Melanocyte of skin (primary cell): ENCODE measurements around the gene NRM. TPM values are rescaled to one million over a fixed set of nuclear protein-coding genes. Genes with fewer than 3 reads are reported as not detected.

Experiments used
- small RNA-seq, 2 donors: library from RNA; depleted of rRNA; stranded (forward); fragments of <200 nt; gene quantifications; one replicate each; pipeline ENCODE3, GENCODE V24; 2012
- total RNA-seq, 2 donors: library from RNA; depleted of rRNA; stranded (reverse); fragments of >200 nt; gene quantifications; 2 replicates each; pipeline ENCODE4 v1.2.3, GENCODE V29; 2012

NRM gene, protein sequence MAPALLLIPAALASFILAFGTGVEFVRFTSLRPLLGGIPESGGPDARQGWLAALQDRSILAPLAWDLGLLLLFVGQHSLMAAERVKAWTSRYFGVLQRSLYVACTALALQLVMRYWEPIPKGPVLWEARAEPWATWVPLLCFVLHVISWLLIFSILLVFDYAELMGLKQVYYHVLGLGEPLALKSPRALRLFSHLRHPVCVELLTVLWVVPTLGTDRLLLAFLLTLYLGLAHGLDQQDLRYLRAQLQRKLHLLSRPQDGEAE
- total RNA-seq = 1 to 10 TPM; 4.5 to 10.0 TPM

DNA sequence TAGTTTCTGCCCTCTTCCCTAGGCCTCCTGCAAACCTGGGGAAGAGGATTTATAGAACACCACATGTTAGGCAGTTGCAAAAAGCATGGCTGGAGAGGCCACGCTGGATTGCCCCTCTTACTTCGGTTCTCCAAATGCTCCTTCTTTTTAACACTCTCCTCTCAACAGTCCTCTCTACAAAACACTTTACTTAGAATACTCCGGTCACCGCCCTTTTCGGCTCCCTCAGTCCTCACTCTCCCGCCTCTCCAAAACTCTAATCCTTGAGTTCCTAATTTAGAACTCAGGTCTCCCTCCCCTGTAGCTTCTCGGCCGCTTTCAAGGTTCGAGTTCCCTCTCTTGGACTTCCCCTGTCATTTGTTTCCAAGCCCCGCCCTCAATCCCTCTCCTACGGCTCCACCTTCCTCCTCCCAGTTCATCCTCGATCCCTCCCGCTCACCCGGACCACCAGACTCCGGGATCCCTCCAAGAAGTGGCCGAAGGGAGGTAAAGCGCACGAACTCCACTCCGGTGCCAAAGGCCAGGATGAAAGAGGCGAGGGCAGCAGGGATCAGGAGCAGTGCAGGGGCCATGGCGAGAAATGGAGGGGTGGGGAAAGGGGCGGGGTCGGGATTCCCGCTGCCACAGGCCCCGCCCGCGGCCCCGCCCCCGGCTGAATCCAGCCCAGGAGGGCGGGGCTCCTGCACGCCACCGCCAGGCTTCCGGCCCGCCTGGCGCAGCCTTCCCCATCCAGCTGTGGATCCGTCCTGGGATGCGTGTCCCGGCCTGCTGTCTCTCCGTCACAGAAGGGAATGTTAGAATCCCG is at the start of gene NRM:
Gene NRM, minus strand, starts transcription at position 582 of the 805 bp plus-strand sequence. Its CDS starts 10 bp downstream, at position 572.

DNA sequence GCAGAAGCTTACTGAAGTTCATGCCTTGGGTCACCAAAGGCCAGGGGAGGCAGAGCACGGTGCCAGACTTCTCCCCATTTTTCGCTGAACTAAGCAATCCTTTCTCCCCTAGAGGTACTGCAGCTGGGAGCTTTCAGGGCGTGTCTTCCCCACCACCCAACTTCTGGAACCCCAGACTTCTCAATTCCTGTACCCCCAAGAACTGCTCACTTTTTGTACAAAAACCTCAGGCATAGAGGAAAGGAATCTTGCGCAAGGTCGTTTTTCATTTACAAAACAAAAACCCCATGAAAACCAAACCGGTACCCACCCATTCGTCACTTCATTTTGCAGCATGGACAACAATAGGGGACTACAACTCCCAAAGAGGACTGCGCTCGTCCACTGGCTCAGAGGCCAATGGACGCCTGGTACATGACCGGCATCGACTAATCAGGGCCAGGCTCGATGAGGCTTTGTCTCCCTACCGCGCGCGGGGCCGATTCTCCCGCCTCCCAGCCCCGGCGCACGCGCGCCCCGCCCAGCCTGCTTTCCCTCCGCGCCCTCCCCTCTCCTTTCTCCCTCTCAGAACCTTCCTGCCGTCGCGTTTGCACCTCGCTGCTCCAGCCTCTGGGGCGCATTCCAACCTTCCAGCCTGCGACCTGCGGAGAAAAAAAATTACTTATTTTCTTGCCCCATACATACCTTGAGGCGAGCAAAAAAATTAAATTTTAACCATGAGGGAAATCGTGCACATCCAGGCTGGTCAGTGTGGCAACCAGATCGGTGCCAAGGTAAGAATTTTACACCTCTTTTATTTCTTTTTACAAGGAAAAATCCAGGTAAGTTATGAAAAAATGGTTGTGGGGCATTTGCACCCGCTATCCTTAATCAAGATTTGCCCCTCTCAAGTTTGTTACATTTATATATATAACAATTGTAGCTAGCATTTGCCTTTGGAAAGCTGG is 29.3 kb upstream of the NRM start, which contains the start of gene TUBB:
Gene TUBB, plus strand, starts transcription at position 562 of the 947 bp plus-strand sequence. Its CDS starts 155 bp downstream, at position 717.

DNA sequence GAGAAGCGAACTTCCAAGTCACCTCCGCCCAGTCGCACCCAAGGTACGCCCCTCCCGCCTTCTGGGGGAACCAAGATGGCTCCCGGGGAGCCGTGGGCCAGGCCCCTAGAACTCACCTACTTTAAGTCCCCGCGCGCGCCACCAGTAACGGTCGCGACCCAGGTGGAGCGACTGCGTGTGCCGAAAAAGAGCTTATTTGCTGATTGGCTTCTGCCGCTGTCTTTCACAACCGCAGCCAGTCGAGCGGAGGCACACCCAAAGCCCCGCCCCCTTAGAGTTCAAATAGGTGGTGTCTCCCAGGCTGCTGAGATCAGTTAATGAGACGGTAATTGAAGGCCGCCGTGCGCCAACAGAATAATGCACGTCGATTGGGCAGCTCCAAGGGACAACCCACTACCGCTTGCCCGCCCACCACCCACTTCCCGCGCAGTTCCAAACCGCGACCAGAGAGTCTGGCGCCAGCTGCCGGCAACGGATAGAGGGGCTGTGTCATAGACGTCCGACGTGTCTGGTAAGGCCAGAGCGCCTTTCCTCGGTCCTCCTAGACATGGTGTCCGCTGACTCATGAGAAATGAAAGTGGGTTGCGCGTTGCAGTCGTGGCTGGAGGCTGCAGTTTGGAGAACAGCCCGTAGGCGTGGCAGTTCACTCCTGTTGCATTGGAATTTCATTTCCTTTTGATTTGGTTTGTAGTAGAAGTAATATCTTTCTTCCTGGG is 26.5 kb upstream of the NRM start, which contains the start of gene MDC1:
Gene MDC1, minus strand, starts transcription at position 153 of the 716 bp plus-strand sequence. CDS start 2,106 bp downstream, outside the sequence.

DNA sequence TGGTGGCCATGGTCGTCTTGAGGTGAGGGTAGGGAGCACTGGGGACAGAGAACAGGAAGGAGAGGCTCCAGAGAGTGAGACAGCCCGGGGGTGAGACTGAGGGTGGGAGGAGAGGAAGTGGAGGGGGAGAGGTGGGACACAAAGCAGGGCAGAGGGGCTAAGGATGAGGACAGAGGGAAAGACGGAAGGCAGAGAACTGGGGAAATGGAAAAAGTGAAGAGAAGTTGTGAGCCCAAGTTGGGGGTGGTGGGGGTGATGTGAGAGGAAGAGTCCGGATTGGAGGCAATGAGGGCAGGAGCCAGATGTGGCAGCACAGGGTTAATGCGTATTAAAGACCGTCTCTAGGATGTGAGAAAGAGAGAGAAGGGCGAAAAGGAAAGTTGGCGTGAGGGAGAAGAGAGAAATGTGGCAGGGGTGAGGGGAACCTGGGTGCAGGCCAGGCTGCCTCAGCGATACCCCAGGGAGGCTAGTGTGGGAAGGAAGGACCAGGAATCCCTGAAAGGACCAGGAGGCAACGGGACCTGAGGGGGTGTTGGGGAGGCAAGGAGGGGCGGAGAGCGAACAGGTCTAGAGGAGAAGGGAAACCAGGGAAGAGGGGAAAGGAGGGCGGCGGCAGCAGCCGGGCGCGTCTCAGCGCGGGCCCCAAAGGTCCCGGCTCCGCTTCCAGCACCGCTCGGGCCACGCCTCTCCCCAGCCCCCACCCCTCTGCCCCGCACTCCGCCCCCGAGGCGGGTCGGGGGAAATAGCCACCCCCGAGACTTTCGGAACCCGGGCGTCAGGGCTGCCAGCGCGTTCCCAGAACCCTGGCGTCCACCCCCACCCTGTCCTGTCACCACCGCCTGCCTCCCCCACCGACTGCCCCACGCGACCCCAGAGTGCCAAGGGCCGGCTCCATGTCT is 4.5 kb downstream of the NRM start, which contains the start of gene PPP1R18:
Gene PPP1R18, minus strand, starts transcription at position 637 of the 899 bp plus-strand sequence. Its CDS starts 627 bp downstream, at position 10.

DNA sequence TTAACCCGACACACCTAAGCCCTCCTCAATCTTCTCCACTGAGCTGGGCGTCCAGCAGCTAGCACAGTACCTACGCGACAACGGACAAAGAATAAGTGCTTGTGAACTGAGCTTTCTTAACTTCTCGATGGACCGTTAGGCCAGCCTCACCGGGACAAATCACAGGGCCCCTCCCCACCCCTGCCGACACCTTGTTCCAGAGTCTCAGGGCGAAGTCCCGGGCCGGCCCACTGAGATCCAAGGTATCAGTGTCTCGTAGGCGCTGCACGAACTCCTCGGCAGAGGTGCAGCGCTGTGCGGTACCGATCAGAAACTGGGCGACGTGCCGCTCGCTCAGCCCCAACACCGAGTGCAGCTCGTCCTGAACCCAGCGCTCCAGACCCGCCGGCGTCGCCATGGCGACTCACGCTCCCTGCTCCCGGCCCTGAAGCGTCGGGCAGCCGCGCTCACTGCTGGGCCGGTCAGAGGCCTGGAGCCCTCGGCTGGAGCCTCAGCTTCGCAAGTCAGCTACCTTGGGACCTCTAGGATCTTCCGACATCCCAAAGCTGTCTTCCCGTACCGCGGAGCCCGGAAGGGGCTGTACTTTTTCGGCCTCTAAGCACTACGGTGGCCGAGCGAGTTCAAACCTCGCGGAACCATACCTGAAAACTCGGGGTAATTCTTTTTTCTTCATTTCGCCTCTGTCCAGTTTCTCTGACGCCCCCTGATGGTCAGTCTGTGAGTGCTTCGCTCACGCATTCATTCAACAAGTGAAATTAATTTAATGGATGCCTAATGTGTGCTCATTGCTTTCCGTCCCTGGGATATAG is 18.1 kb downstream of the NRM start, which contains the start of gene DHX16:
Gene DHX16, minus strand, starts transcription at position 562 of the 809 bp plus-strand sequence. Its CDS starts 165 bp downstream, at position 397.

DNA sequence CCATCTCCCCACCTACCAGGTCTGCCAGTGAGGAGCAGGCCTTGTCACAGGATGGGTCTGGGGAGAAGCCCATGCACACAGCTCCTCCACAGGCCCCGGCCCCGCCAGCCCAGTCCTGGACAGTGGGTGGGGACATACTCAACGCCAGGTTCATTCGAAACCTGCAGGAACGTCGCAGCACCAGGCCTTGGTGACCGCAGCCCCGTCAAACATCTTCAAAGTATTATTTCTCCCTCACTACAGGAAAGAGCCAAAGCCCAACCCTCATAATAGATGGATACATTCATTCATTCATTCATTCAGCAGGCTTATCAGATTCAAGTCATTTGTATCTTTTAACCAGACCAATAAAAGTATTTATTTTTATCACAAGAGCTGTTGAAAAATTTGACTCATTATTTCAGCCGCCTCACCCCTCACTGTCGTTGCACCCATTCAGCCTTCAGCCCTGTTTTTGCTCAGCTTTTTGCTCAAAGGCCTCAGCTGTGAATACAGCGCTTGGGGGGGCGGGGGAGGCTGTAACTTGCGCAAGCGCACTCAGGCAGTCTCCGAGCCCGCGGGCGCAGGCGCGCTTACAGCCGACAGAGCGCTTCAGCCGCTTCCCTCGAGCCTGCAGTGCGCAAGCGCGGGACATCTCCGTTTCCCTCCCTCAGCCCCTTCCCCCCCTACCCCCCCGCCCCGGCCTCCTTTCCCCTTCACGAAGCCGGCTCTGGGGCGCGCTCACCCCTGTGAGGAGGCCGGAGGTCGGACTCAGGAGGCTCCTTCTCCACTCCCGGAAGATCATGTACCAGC is 44.1 kb downstream of the NRM start, which contains the start of gene C6orf136:
Gene C6orf136, plus strand, starts transcription at position 684 of the 792 bp plus-strand sequence. Its CDS starts 99 bp downstream, at position 783.

Small RNA genes within 50 kb of the gene (small RNA-seq; reads per million reads assigned to genes)
- 0 reads per million in 2 donors for gene RF00019

Other genes with a start within 250 kb of the NRM start
- 100 to 1,000 TPM; 532 to 662 TPM for gene HLA-E, start 201.5 kb downstream of the NRM start, total RNA-seq
- gene GNL1, start 134.5 kb downstream of the NRM start, total RNA-seq = 10 to 100 TPM; 40.3 to 41.0 TPM
- gene PRR3, start 133.7 kb downstream of the NRM start, total RNA-seq = 10 to 100 TPM in 1 of 2 donors, 1 to 10 TPM in 1; 5.9 to 12.7 TPM
- 10 to 100 TPM; 53.3 to 74.7 TPM for gene ABCF1, start 119.5 kb downstream of the NRM start, total RNA-seq
- 10 to 100 TPM; 47.3 to 49.2 TPM for gene PPP1R10, start 73.7 kb downstream of the NRM start, total RNA-seq
- 100 to 1,000 TPM in 1 of 2 donors, 10 to 100 TPM in 1; 88.4 to 117 TPM for gene MRPS18B, start 73.1 kb downstream of the NRM start, total RNA-seq
- gene ATAT1, start 64.1 kb downstream of the NRM start, total RNA-seq = 1 to 10 TPM; 4.1 to 6.7 TPM
- gene C6orf136, start 43.9 kb downstream of the NRM start, total RNA-seq = 1 to 10 TPM; 5.2 to 7.3 TPM
- 10 to 100 TPM; 31.7 to 43.6 TPM for gene DHX16, start 18.0 kb downstream of the NRM start, total RNA-seq
- 10 to 100 TPM; 25.5 to 49.3 TPM for gene PPP1R18, start 4.3 kb downstream of the NRM start, total RNA-seq
- 10 to 100 TPM in 1 of 2 donors, 1 to 10 TPM in 1; 6.9 to 11.7 TPM for gene MDC1, start 26.3 kb upstream of the NRM start, total RNA-seq
- 1,000 to 10,000 TPM in 1 of 2 donors, 100 to 1,000 TPM in 1; 471 to 1,023 TPM for gene TUBB, start 29.4 kb upstream of the NRM start, total RNA-seq
- 100 to 1,000 TPM; 115 to 173 TPM for gene FLOT1, start 51.7 kb upstream of the NRM start, total RNA-seq
- 100 to 1,000 TPM; 106 to 125 TPM for gene IER3, start 53.6 kb upstream of the NRM start, total RNA-seq
- 10 to 100 TPM; 16.2 to 17.0 TPM for gene DDR1, start 193.5 kb upstream of the NRM start, total RNA-seq
- gene GTF2H4, start 217.2 kb upstream of the NRM start, total RNA-seq = 10 to 100 TPM; 12.0 to 17.3 TPM
- 10 to 100 TPM; 19.3 to 24.8 TPM for gene VARS2, start 223.3 kb upstream of the NRM start, total RNA-seq
- not detected for gene SFTA2, start 241.2 kb upstream of the NRM start, total RNA-seq
- not detected for gene MUCL3, start 250.0 kb upstream of the NRM start, total RNA-seq